WTC11 (cell line): ENCODE results near the gene PSEN1. TPM values are rescaled to one million over a fixed set of nuclear protein-coding genes. Genes with fewer than 3 reads are reported as not detected.

ENCODE experiments used
- ATAC-seq: fragments of 200-7000 bp; cut with Tn5 transposase; 2 replicates; pipeline ENCODE4 v1.10.0; 2021; ENCODE audit warnings: mild to moderate bottlenecking, moderate library complexity
- CTCF ChIA-PET: fragments of 300-600 bp; sonication (Branson Sonifier 250); formaldehyde crosslinking; loops from one replicate; lab custom pipeline; 2021; ENCODE audit warnings: antibody characterized with exemption; lab: Charles Lee
- POLR2A ChIA-PET: fragments of 350-600 bp; sonication (Branson Sonifier 250); formaldehyde crosslinking; loops from one replicate; lab custom pipeline; 2021; ENCODE audit warnings: antibody characterized with exemption; lab: Charles Lee
- DNase-seq: peaks from one replicate; pipeline ENCODE4 v3.0.0; 2021; ENCODE audit warnings: low spot score
- H3K27ac Mint-ChIP-seq: 2 replicates; pipeline ENCODE4 v1.8.0; 2021; ENCODE audit warnings: mixed read lengths
- H3K27me3 Mint-ChIP-seq: 2 replicates; pipeline ENCODE4 v1.8.0; 2021; ENCODE audit warnings: low read depth, mild to moderate bottlenecking, moderate library complexity, mixed read lengths
- H3K36me3 Mint-ChIP-seq: 2 replicates; pipeline ENCODE4 v1.8.0; 2021; ENCODE audit warnings: mixed read lengths
- H3K4me1 Mint-ChIP-seq: 2 replicates; pipeline ENCODE4 v1.8.0; 2022; ENCODE audit warnings: mixed read lengths
- H3K4me3 Mint-ChIP-seq: 2 replicates; pipeline ENCODE4 v1.8.0; 2021; ENCODE audit warnings: mild to moderate bottlenecking, moderate library complexity, mixed read lengths
- H3K9me3 Mint-ChIP-seq: 2 replicates; pipeline ENCODE4 v1.8.0; 2021; ENCODE audit warnings: mixed read lengths
- CTCF ChIP-seq: fragments of 200-600 bp; IDR thresholded peaks from 2 replicates; pipeline ENCODE4 v1.8.0; 2022; ENCODE audit warnings: antibody characterized with exemption
- ELF4 ChIP-seq: sonication (generic); formaldehyde crosslinking; IDR thresholded peaks from 2 replicates; pipeline ENCODE4 v1.8.1; 2022; ENCODE audit warnings: low read depth, mild to moderate bottlenecking, moderate library complexity, missing genetic modification reagents
- ERG ChIP-seq: fragments of 250-450 bp; sonication (Bioruptor Pico); IDR thresholded peaks from 2 replicates; pipeline ENCODE4 v1.8.0; 2021; ENCODE audit warnings: mild to moderate bottlenecking
- ETV6 ChIP-seq: sonication (generic); formaldehyde crosslinking; IDR thresholded peaks from 2 replicates; pipeline ENCODE4 v1.8.1; 2022; ENCODE audit warnings: mild to moderate bottlenecking, missing genetic modification reagents
- FOXK1 ChIP-seq: sonication (generic); formaldehyde crosslinking; IDR thresholded peaks from 2 replicates; pipeline ENCODE4 v1.8.0; 2022; ENCODE audit warnings: mild to moderate bottlenecking, moderate library complexity, missing genetic modification reagents
- FOXP1 ChIP-seq: sonication (generic); formaldehyde crosslinking; IDR thresholded peaks from 2 replicates; pipeline ENCODE4 v1.8.0; 2022; ENCODE audit warnings: missing genetic modification reagents, mild to moderate bottlenecking, moderate library complexity, borderline replicate concordance
- MAX ChIP-seq: sonication (generic); formaldehyde crosslinking; IDR thresholded peaks from 2 replicates; pipeline ENCODE4 v1.8.0; 2022; ENCODE audit warnings: mild to moderate bottlenecking, missing genetic modification reagents
- MYBL2 ChIP-seq: sonication (generic); formaldehyde crosslinking; IDR thresholded peaks from 2 replicates; pipeline ENCODE4 v1.8.1; 2023; ENCODE audit warnings: mild to moderate bottlenecking, moderate library complexity, missing genetic modification reagents
- NFATC4 ChIP-seq: fragments of 250-450 bp; sonication (Bioruptor Pico); IDR thresholded peaks from 2 replicates; pipeline ENCODE4 v1.9.0; 2021; ENCODE audit warnings: mild to moderate bottlenecking
- NR1H2 ChIP-seq: sonication (generic); formaldehyde crosslinking; IDR thresholded peaks from 2 replicates; pipeline ENCODE4 v1.9.0; 2021; ENCODE audit warnings: mild to moderate bottlenecking, moderate library complexity, missing genetic modification reagents
- PRRX2 ChIP-seq: fragments of 250-450 bp; sonication (Bioruptor Pico); IDR thresholded peaks from 2 replicates; pipeline ENCODE4 v1.8.0; 2021; ENCODE audit warnings: mild to moderate bottlenecking
- SMAD3 ChIP-seq: sonication (generic); formaldehyde crosslinking; IDR thresholded peaks from 2 replicates; pipeline ENCODE4 v1.8.0; 2022; ENCODE audit warnings: missing genetic modification reagents, mild to moderate bottlenecking, borderline replicate concordance
- SMAD4 ChIP-seq: sonication (generic); formaldehyde crosslinking; IDR thresholded peaks from 2 replicates; pipeline ENCODE4 v1.8.0; 2022; ENCODE audit warnings: mild to moderate bottlenecking, missing genetic modification reagents
- SOX15 ChIP-seq: fragments of 250-450 bp; sonication (Bioruptor Pico); IDR thresholded peaks from 2 replicates; pipeline ENCODE4 v1.9.0; 2021; ENCODE audit warnings: mild to moderate bottlenecking
- ZNF425 ChIP-seq: fragments of 250-450 bp; sonication (Bioruptor Pico); conservative IDR thresholded peaks from 2 replicates; pipeline ENCODE4 v1.9.0; 2021; ENCODE audit warnings: mild to moderate bottlenecking
- total RNA-seq: library from RNA; stranded (reverse); gene quantifications from 3 replicates; pipeline ENCODE4 v1.2.3, GENCODE V29; 2021
- TF ChIP-seq, protein P1 (sequence below): sonication (generic); formaldehyde crosslinking; IDR thresholded peaks from 2 replicates; pipeline ENCODE4 v1.8.0; 2022; ENCODE audit warnings: missing genetic modification reagents
- TF ChIP-seq, protein P2 (sequence below): sonication (generic); formaldehyde crosslinking; IDR thresholded peaks from 2 replicates; pipeline ENCODE4 v1.8.0; 2022; ENCODE audit warnings: mild to moderate bottlenecking, missing genetic modification reagents

PSEN1 gene
- total RNA-seq, 1 experiment from 2014 or later = 26.6 TPM

DNA sequence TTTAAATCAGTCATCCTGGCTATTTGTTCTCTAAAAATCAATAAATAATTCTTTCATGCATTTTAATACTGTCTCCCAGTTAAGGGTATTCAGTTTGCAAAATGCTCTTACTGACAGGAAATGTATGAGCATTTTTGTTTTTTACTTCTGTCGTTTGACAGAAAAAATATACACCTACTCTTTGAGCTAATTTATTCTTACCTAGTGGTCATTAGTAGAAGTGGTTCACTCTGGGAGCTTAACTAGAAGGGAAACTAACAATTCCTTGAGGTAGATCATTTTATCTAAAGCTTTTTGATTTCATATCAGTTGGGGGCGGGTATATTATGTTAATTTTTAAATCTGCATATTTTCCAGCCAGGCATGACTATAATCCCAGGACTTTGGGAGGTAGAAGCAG lies 67.2 kb downstream of the PSEN1 start:
- no peak overlapping the region for H3K27ac Mint-ChIP-seq
- ChIA-PET CTCF (interaction anchor here (0.9 to 1.5 kb wide), 2 partner anchors 12 to 269 kb away, joined by 3 to 5 read pairs; no protein-coding TSS in a partner anchor), POLR2A (interaction anchor here (0.6 kb wide), 1 partner anchor 281 kb away, joined by 3 read pairs; no protein-coding TSS in a partner anchor)
- peaks cover 60% of the 10 kb centered on the region for H3K36me3 Mint-ChIP-seq
- no peak for DNase-seq
- peaks cover 4% of the 10 kb centered on the region for H3K9me3 Mint-ChIP-seq
- no peak for TF ChIP-seq SOX15 (CRISPR knock-in tag)
- TF ChIP-seq FOXK1 = no peak
- TF ChIP-seq SMAD4 (CRISPR knock-in tag) = no peak
- TF ChIP-seq ZNF425 (CRISPR knock-in tag) = no peak
- TF ChIP-seq CTCF = no peak
- no peak for TF ChIP-seq MAX (CRISPR knock-in tag)
- no peak for TF ChIP-seq MYBL2
- TF ChIP-seq PRRX2 = no peak
- TF ChIP-seq, protein P1, sequence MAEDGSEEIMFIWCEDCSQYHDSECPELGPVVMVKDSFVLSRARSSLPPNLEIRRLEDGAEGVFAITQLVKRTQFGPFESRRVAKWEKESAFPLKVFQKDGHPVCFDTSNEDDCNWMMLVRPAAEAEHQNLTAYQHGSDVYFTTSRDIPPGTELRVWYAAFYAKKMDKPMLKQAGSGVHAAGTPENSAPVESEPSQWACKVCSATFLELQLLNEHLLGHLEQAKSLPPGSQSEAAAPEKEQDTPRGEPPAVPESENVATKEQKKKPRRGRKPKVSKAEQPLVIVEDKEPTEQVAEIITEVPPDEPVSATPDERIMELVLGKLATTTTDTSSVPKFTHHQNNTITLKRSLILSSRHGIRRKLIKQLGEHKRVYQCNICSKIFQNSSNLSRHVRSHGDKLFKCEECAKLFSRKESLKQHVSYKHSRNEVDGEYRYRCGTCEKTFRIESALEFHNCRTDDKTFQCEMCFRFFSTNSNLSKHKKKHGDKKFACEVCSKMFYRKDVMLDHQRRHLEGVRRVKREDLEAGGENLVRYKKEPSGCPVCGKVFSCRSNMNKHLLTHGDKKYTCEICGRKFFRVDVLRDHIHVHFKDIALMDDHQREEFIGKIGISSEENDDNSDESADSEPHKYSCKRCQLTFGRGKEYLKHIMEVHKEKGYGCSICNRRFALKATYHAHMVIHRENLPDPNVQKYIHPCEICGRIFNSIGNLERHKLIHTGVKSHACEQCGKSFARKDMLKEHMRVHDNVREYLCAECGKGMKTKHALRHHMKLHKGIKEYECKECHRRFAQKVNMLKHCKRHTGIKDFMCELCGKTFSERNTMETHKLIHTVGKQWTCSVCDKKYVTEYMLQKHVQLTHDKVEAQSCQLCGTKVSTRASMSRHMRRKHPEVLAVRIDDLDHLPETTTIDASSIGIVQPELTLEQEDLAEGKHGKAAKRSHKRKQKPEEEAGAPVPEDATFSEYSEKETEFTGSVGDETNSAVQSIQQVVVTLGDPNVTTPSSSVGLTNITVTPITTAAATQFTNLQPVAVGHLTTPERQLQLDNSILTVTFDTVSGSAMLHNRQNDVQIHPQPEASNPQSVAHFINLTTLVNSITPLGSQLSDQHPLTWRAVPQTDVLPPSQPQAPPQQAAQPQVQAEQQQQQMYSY (CRISPR knock-in tag) = no peak
- no peak for TF ChIP-seq FOXP1 (CRISPR knock-in tag)
- TF ChIP-seq, all 79 proteins: peak for 0
- Mint-ChIP-seq H3K4me1 (peaks cover 10% of the 10 kb centered on the region), H3K4me3 (no peak overlapping the region), H3K27me3 (no peaks in the 10 kb centered on the region)
- ATAC-seq = no peak

GRCh38 chr14:73207615-73208014 lies 71.3 kb downstream of the PSEN1 start:
- TF ChIP-seq FOXK1 = no peak
- ChIA-PET CTCF (no interaction called here), POLR2A (no interaction called here)
- ATAC-seq (no peak), DNase-seq (no peak)
- Mint-ChIP-seq H3K4me3 (no peak overlapping the region), H3K9me3 (peaks cover 4% of the 10 kb centered on the region), H3K4me1 (peaks cover 4% of the 10 kb centered on the region; the same call in 1 of the 2 replicates), H3K27me3 (no peaks in the 10 kb centered on the region), H3K36me3 (peaks cover 45% of the 10 kb centered on the region), H3K27ac (no peak overlapping the region)

- TF ChIP-seq ZNF425 (CRISPR knock-in tag) = no peak
- TF ChIP-seq ETV6 = no peak
- TF ChIP-seq NFATC4 (CRISPR knock-in tag) = no peak
- no peak for TF ChIP-seq ERG
- TF ChIP-seq ELF4 (CRISPR knock-in tag) = no peak
- no peak for TF ChIP-seq SMAD3 (CRISPR knock-in tag)
- TF ChIP-seq NR1H2 (CRISPR knock-in tag) = no peak
- TF ChIP-seq, protein P2, sequence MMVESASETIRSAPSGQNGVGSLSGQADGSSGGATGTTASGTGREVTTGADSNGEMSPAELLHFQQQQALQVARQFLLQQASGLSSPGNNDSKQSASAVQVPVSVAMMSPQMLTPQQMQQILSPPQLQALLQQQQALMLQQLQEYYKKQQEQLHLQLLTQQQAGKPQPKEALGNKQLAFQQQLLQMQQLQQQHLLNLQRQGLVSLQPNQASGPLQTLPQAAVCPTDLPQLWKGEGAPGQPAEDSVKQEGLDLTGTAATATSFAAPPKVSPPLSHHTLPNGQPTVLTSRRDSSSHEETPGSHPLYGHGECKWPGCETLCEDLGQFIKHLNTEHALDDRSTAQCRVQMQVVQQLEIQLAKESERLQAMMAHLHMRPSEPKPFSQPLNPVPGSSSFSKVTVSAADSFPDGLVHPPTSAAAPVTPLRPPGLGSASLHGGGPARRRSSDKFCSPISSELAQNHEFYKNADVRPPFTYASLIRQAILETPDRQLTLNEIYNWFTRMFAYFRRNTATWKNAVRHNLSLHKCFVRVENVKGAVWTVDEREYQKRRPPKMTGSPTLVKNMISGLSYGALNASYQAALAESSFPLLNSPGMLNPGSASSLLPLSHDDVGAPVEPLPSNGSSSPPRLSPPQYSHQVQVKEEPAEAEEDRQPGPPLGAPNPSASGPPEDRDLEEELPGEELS (CRISPR knock-in tag) = no peak
- TF ChIP-seq, all 79 proteins: peak for 0
- Mint-ChIP-seq H3K4me1 (peaks cover 3% of the 10 kb centered on the region; the same call in 1 of the 2 replicates), H3K36me3 (peaks cover 52% of the 10 kb centered on the region), H3K27me3 (no peaks in the 10 kb centered on the region), H3K9me3 (peaks cover 4% of the 10 kb centered on the region), H3K27ac (no peak overlapping the region), H3K4me3 (no peak overlapping the region)
- CTCF ChIA-PET = no interaction called here
- ATAC-seq = no peak
- POLR2A ChIA-PET = no interaction called here
- no peak for DNase-seq
These were observed 72.1 kb downstream of the PSEN1 start for GRCh38 chr14:73208390-73208789.
